VCaP (cell line): ENCODE measurements around the gene CDH6.

ENCODE experiments used
- H3K27ac ChIP-seq: fragments of 450-650 bp; 2 replicates; pipeline ENCODE4 v1.5.1; 2017
- CTCF ChIP-seq: fragments of 450-650 bp; conservative IDR thresholded peaks from 2 replicates; pipeline ENCODE4 v1.5.1; 2017; ENCODE audit warnings: mild to moderate bottlenecking, moderate library complexity

The CDH6 gene

GRCh38 chr5:31287985-31288384 is 94.5 kb downstream of the CDH6 start:
- TF ChIP-seq CTCF: no peak
- no peak overlapping the region for H3K27ac ChIP-seq

GRCh38 chr5:31289429-31289828 is 95.9 kb downstream of the CDH6 start:
- no peak for TF ChIP-seq CTCF
- H3K27ac ChIP-seq: no peak overlapping the region

- peak; percentile 22; the same call in 1 of the 2 replicates for TF ChIP-seq CTCF
- no peak overlapping the region for H3K27ac ChIP-seq
These were observed 97.9 kb downstream of the CDH6 start for GRCh38 chr5:31291323-31291854.

- H3K27ac ChIP-seq: no peak overlapping the region
- no peak for TF ChIP-seq CTCF
These were observed 107.0 kb downstream of the CDH6 start for GRCh38 chr5:31300501-31300900.

GRCh38 chr5:31301833-31302232 is 108.3 kb downstream of the CDH6 start:
- no peak for TF ChIP-seq CTCF
- H3K27ac ChIP-seq: no peak overlapping the region

- H3K27ac ChIP-seq: no peak overlapping the region
- TF ChIP-seq CTCF: no peak
These were observed 110.2 kb downstream of the CDH6 start for GRCh38 chr5:31303688-31304087.

GRCh38 chr5:31317665-31318064 is 124.2 kb downstream of the CDH6 start:
- no peak for TF ChIP-seq CTCF
- H3K27ac ChIP-seq: no peak overlapping the region
